GM19023 (cell line): Measurements from ENCODE around the gene RASSF10.

Experiments
- ATAC-seq: cut with Tn5 transposase; IDR thresholded peaks from one replicate; pipeline ENCODE4 v1.9.1; 2021; ENCODE audit warnings: mild to moderate bottlenecking, moderate library complexity; ENCODE audit not compliant: unreplicated experiment

The RASSF10 gene

GRCh38 chr11:12993626-12994025 is 15.5 kb upstream of the RASSF10 start:
- no peak for ATAC-seq

- no peak for ATAC-seq
Observed at GRCh38 chr11:12994476-12994875, 14.6 kb upstream of the RASSF10 start.

GRCh38 chr11:12995188-12995587 is 13.9 kb upstream of the RASSF10 start:
- ATAC-seq = no peak

- ATAC-seq = no peak
Observed at GRCh38 chr11:12995823-12996222, 13.3 kb upstream of the RASSF10 start.

GRCh38 chr11:12997168-12997567 is 11.9 kb upstream of the RASSF10 start:
- no peak for ATAC-seq

- ATAC-seq = no peak
Observed at GRCh38 chr11:12998336-12998735, 10.8 kb upstream of the RASSF10 start.

- no peak for ATAC-seq
Observed at GRCh38 chr11:12999597-12999996, 9.5 kb upstream of the RASSF10 start.

GRCh38 chr11:13000116-13000515 is 9.0 kb upstream of the RASSF10 start:
- ATAC-seq = no peak

- ATAC-seq = no peak
Observed at GRCh38 chr11:13000721-13001120, 8.4 kb upstream of the RASSF10 start.

- ATAC-seq = no peak
Observed at GRCh38 chr11:13003736-13004493, 5.2 kb upstream of the RASSF10 start.

GRCh38 chr11:13007182-13008060 is 1.7 kb upstream of the RASSF10 start:
- ATAC-seq = no peak

GRCh38 chr11:13008061-13008435 is 1.1 kb upstream of the RASSF10 start:
- no peak for ATAC-seq

GRCh38 chr11:13009476-13009920 is 382 bp downstream of the RASSF10 start:
- no peak for ATAC-seq

- no peak for ATAC-seq
Observed at GRCh38 chr11:13009921-13010748, 1.0 kb downstream of the RASSF10 start.

GRCh38 chr11:13010749-13011465 is 1.8 kb downstream of the RASSF10 start:
- ATAC-seq = no peak

- ATAC-seq = no peak
Observed at GRCh38 chr11:13011466-13012055, 2.4 kb downstream of the RASSF10 start.

- ATAC-seq = no peak
Observed at GRCh38 chr11:13012056-13012661, 3.0 kb downstream of the RASSF10 start.

- no peak for ATAC-seq
Observed at GRCh38 chr11:13013054-13013488, 4.0 kb downstream of the RASSF10 start.

- ATAC-seq = no peak
Observed at GRCh38 chr11:13015753-13016152, 6.6 kb downstream of the RASSF10 start.

GRCh38 chr11:13016415-13016814 is 7.3 kb downstream of the RASSF10 start:
- ATAC-seq = no peak
